ENCODE measurements around the gene ANGPTL7.

ANGPTL7 gene

DNA sequence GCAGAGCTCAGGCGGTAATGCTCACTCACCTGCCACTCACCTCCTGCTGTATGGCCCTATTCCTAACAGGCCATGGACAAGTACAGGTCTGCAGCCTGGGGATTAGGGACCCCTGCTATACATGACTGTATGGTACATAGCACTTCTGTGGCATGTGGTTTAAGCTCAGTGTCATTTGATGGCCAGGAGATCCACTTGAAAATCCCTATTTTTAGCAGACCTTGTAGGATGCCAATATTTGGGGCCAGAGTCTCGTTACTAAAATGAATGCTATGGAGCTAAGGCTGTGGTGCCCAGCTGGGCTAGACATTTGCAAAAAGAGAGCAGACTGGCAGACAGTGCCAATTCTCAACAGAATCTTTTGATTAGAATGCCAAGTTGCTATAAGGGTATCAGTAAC is 1.7 kb upstream of the ANGPTL7 start:
- H3K4me3 ChIP-seq = no peak overlapping the region
- H3K9ac ChIP-seq (ENCODE audit: insufficient read length) = no peak overlapping the region
- no peak overlapping the region for H3K27ac ChIP-seq
- DNase-seq (ENCODE audit: low read depth, low spot score) = no peak
- peaks cover 33% of the 10 kb centered on the region for H3K36me3 ChIP-seq (ENCODE audit: insufficient read depth, low read length)
- no peak for TF ChIP-seq POLR2AphosphoS5 (IDR thresholded peaks at IDR 0.05; ENCODE audit: borderline replicate concordance, low read depth, low read length)
- TF ChIP-seq EZH2 (IDR thresholded peaks at IDR 0.05) = no peak
- TF ChIP-seq FOXP2 (optimal IDR thresholded peaks at IDR 0.05; ENCODE audit: control extremely low read depth, extremely low read length, insufficient read depth) = no peak
- no peaks in the 10 kb centered on the region for H3K9me3 ChIP-seq (ENCODE audit: low read depth, low read length)

DNA sequence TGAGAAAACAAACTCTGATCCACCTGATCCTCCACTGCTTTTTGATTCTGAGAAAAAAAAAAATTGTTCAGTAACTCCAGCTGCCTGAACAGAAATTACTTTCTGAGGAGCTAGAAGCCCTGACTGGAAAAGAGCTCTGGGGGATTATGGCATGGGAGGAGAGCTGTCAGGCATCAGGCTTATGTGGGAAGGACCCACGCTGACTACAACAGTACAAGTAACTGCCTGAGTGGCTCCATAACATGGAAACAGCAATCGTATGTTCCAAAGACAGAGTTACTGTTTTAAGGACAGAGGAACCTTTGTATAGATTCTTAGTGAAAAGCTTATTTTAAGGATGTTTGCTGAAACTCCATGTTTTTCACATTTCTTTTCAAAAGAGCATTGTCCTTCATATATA is 1.2 kb upstream of the ANGPTL7 start:
- TF ChIP-seq POLR2AphosphoS5 (IDR thresholded peaks at IDR 0.05; ENCODE audit: borderline replicate concordance, low read depth, low read length) (no peak), EZH2 (IDR thresholded peaks at IDR 0.05) (no peak), FOXP2 (optimal IDR thresholded peaks at IDR 0.05; ENCODE audit: control extremely low read depth, extremely low read length, insufficient read depth) (no peak)
- Histone ChIP-seq H3K9me3 (ENCODE audit: low read depth, low read length) (no peaks in the 10 kb centered on the region), H3K4me3 (no peak overlapping the region), H3K9ac (ENCODE audit: insufficient read length) (no peak overlapping the region), H3K36me3 (ENCODE audit: insufficient read depth, low read length) (peaks cover 30% of the 10 kb centered on the region), H3K27ac (no peak overlapping the region)
- no peak for DNase-seq (ENCODE audit: low read depth, low spot score)

DNA sequence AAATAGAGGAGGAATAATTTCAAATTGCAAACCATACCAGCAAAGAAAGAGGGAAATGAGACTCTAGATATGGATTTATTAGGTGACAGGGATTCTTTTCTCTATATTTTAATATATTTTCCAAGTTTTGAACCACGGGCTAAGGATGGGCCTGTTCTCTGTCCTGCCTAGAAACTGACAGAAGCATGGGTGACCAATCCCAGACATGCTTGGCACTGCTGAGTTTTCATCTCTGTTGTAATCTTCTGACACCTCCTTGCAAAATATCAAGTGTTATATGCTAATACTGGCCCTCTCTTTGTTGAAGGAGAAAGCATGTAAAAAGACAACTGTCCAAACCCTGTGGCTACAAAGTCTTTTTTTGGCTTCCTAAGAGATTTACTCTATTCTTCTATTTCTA is 774 bp upstream of the ANGPTL7 start:
- no peak overlapping the region for H3K27ac ChIP-seq
- no peak for TF ChIP-seq POLR2AphosphoS5 (IDR thresholded peaks at IDR 0.05; ENCODE audit: borderline replicate concordance, low read depth, low read length)
- peaks cover 29% of the 10 kb centered on the region for H3K36me3 ChIP-seq (ENCODE audit: insufficient read depth, low read length)
- no peak overlapping the region for H3K4me3 ChIP-seq
- DNase-seq (ENCODE audit: low read depth, low spot score) = no peak
- no peak overlapping the region for H3K9ac ChIP-seq (ENCODE audit: insufficient read length)
- H3K9me3 ChIP-seq (ENCODE audit: low read depth, low read length) = no peaks in the 10 kb centered on the region

DNA sequence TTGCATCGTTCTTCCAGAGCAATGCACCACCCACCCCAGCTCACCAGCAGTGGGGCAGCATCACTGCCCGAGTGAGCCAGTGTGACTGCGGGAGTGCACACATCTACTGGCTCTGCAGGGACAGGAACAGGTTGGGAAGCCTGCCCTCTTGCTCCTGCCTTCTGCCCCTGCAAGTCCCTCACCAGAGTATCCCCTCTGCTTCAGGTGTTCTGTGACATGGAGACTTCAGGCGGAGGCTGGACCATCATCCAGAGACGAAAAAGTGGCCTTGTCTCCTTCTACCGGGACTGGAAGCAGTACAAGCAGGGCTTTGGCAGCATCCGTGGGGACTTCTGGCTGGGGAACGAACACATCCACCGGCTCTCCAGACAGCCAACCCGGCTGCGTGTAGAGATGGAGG is 4.2 kb downstream of the ANGPTL7 start:
- H3K9ac ChIP-seq (ENCODE audit: insufficient read length) = no peak overlapping the region
- H3K9me3 ChIP-seq (ENCODE audit: low read depth, low read length) = no peaks in the 10 kb centered on the region
- peaks cover 38% of the 10 kb centered on the region for H3K36me3 ChIP-seq (ENCODE audit: insufficient read depth, low read length)
- H3K27ac ChIP-seq = no peak overlapping the region
- TF ChIP-seq FOXP2 (optimal IDR thresholded peaks at IDR 0.05; ENCODE audit: control extremely low read depth, extremely low read length, insufficient read depth) (no peak), POLR2AphosphoS5 (IDR thresholded peaks at IDR 0.05; ENCODE audit: borderline replicate concordance, low read depth, low read length) (no peak), EZH2 (IDR thresholded peaks at IDR 0.05) (no peak)
- DNase-seq (ENCODE audit: low read depth, low spot score) = no peak
- no peak overlapping the region for H3K4me3 ChIP-seq

DNA sequence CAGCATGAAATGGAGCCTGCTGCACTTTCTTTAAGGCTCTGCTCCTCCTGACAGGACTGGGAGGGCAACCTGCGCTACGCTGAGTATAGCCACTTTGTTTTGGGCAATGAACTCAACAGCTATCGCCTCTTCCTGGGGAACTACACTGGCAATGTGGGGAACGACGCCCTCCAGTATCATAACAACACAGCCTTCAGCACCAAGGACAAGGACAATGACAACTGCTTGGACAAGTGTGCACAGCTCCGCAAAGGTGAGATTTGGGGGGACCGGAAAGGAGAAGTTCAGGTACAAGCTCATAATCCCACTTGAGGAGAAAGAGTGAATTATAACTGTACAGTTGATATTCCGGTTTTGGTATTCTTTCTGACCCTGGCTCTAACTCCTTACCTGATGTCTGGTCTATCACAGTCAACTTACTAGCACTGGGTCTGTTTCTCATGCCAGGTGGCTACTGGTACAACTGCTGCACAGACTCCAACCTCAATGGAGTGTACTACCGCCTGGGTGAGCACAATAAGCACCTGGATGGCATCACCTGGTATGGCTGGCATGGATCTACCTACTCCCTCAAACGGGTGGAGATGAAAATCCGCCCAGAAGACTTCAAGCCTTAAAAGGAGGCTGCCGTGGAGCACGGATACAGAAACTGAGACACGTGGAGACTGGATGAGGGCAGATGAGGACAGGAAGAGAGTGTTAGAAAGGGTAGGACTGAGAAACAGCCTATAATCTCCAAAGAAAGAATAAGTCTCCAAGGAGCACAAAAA is 5.4 kb downstream of the ANGPTL7 start:
- no peak for DNase-seq (ENCODE audit: low read depth, low spot score)

DNA sequence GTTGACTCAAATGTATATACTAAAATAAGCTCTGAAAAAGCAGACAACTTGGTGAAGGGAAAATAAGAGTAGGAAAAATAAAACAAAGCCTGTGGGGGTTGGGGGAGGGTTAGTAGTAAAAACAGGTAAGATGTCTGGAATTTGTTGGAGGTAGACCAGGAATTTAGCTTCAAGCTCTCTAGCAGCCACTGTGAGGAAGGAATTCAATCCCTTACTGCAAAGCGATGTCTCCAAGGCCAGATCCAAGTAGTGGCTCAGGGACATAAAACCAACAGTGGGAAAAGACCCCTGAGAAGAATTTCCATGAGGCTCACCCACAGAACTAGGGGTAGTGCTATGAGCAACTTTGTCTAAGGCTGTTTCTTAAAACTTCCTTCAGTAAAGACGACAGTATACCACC is 7.8 kb downstream of the ANGPTL7 start:
- H3K9me3 ChIP-seq (ENCODE audit: low read depth, low read length) = no peaks in the 10 kb centered on the region
- TF ChIP-seq EZH2 (IDR thresholded peaks at IDR 0.05) (no peak), POLR2AphosphoS5 (IDR thresholded peaks at IDR 0.05; ENCODE audit: borderline replicate concordance, low read depth, low read length) (no peak), FOXP2 (optimal IDR thresholded peaks at IDR 0.05; ENCODE audit: control extremely low read depth, extremely low read length, insufficient read depth) (no peak)
- H3K4me3 ChIP-seq = no peak overlapping the region
- H3K27ac ChIP-seq = no peak overlapping the region
- no peak for DNase-seq (ENCODE audit: low read depth, low spot score)
- H3K36me3 ChIP-seq (ENCODE audit: insufficient read depth, low read length) = peaks cover 40% of the 10 kb centered on the region
- no peak overlapping the region for H3K9ac ChIP-seq (ENCODE audit: insufficient read length)

More for the DNA sequence above, 5.4 kb downstream of the ANGPTL7 start:
- Histone ChIP-seq H3K36me3 (ENCODE audit: insufficient read depth, low read length) (peaks cover 50% of the 10 kb centered on the region), H3K9me3 (ENCODE audit: low read depth, low read length) (no peaks in the 10 kb centered on the region), H3K27ac (no peak overlapping the region), H3K9ac (ENCODE audit: insufficient read length) (no peak overlapping the region), H3K4me3 (no peak overlapping the region)
- TF ChIP-seq POLR2AphosphoS5 (IDR thresholded peaks at IDR 0.05; ENCODE audit: borderline replicate concordance, low read depth, low read length) = no peak
- TF ChIP-seq EZH2 (IDR thresholded peaks at IDR 0.05) = no peak
- TF ChIP-seq FOXP2 (optimal IDR thresholded peaks at IDR 0.05; ENCODE audit: control extremely low read depth, extremely low read length, insufficient read depth) = no peak

DNA sequence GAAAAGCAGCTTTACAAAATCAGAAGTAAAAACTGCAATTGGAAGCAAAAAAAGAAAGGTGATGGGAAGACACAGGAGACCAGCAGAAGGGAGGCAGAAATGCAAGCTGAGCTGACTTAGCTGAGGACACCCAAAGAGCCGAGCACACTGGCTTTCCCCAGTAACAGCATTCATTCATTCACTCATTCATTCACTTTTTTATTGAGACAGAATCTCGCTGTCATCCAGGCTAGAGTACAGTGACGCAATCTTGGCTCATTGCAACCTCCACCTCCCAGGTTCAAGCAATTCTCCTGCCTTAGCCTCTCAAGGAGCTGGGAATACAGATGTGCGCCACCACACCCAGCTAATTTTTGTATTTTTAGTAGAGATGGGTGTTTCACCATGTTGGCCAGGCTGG is 8.2 kb downstream of the ANGPTL7 start:
- TF ChIP-seq EZH2 (IDR thresholded peaks at IDR 0.05) = no peak
- TF ChIP-seq POLR2AphosphoS5 (IDR thresholded peaks at IDR 0.05; ENCODE audit: borderline replicate concordance, low read depth, low read length) = no peak
- no peak for TF ChIP-seq FOXP2 (optimal IDR thresholded peaks at IDR 0.05; ENCODE audit: control extremely low read depth, extremely low read length, insufficient read depth)
- no peak overlapping the region for H3K9ac ChIP-seq (ENCODE audit: insufficient read length)
- no peak overlapping the region for H3K27ac ChIP-seq
- peaks cover 39% of the 10 kb centered on the region for H3K36me3 ChIP-seq (ENCODE audit: insufficient read depth, low read length)
- H3K9me3 ChIP-seq (ENCODE audit: low read depth, low read length) = no peaks in the 10 kb centered on the region
- H3K4me3 ChIP-seq = no peak overlapping the region
- DNase-seq (ENCODE audit: low read depth, low spot score) = no peak

DNA sequence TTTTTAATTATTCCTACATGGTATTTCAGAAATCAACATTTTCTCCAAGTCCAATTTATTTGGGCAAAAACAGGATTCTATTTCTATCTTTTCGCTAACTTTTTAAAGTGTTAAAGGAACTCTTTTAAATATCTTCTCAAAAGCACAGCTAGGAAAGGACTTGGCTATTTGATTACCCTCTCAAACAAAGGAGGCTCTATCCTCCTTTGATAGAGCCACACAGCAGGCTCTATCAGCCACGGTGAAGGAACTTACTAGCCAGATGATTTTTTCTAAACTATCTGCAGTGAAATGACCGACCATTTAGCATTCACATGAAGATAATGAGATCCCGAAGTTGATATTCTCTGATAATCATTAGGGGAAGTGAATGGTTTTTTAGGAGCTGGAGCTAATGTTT is 9.1 kb downstream of the ANGPTL7 start:
- H3K4me3 ChIP-seq = no peak overlapping the region
- no peak overlapping the region for H3K9ac ChIP-seq (ENCODE audit: insufficient read length)
- no peak for DNase-seq (ENCODE audit: low read depth, low spot score)
- TF ChIP-seq EZH2 (IDR thresholded peaks at IDR 0.05) (no peak), POLR2AphosphoS5 (IDR thresholded peaks at IDR 0.05; ENCODE audit: borderline replicate concordance, low read depth, low read length) (no peak), FOXP2 (optimal IDR thresholded peaks at IDR 0.05; ENCODE audit: control extremely low read depth, extremely low read length, insufficient read depth) (no peak)
- no peak overlapping the region for H3K27ac ChIP-seq
- no peaks in the 10 kb centered on the region for H3K9me3 ChIP-seq (ENCODE audit: low read depth, low read length)
- H3K36me3 ChIP-seq (ENCODE audit: insufficient read depth, low read length) = peaks cover 39% of the 10 kb centered on the region
